ENCODE data around the gene ST6GALNAC3. TPM values are rescaled to one million over a fixed set of nuclear protein-coding genes. Genes with fewer than 3 reads are reported as not detected.
A peak's percentile ranks its signal among the peaks of the same experiment; 100 is the strongest.
"Not testable (repeated sequence)": the region's sequence is repeated elsewhere in the genome, so short reads cannot be mapped to it uniquely, and the experiment has no call there.

Gene ST6GALNAC3
- total RNA-seq, 2 donors from 2014 or later: 0.24 to 0.30 TPM

GRCh38 chr1:76313304-76313703 is 238.8 kb downstream of the ST6GALNAC3 start:
- Mint-ChIP-seq H3K4me3 (no peak overlapping the region), H3K27me3 (peaks cover 3% of the 10 kb centered on the region), H3K4me1 (no peaks in the 10 kb centered on the region), H3K27ac (no peak overlapping the region), H3K9me3 (peaks cover 3% of the 10 kb centered on the region), H3K36me3 (ENCODE audit: low read depth) (no peaks in the 10 kb centered on the region)
- no peak for ATAC-seq (replicated peaks)

- H3K27me3 Mint-ChIP-seq: peaks cover 3% of the 10 kb centered on the region
- H3K27ac Mint-ChIP-seq: no peak overlapping the region
- H3K4me1 Mint-ChIP-seq: no peaks in the 10 kb centered on the region
- H3K4me3 Mint-ChIP-seq: no peak overlapping the region
- H3K9me3 Mint-ChIP-seq: peaks cover 3% of the 10 kb centered on the region
- ATAC-seq (replicated peaks): no peak
- no peaks in the 10 kb centered on the region for H3K36me3 Mint-ChIP-seq (ENCODE audit: low read depth)
Observed at GRCh38 chr1:76314730-76315129, 240.2 kb downstream of the ST6GALNAC3 start.

- ATAC-seq (replicated peaks): no peak
- no peak overlapping the region for H3K27ac Mint-ChIP-seq
- H3K4me3 Mint-ChIP-seq: no peak overlapping the region
- peaks cover 3% of the 10 kb centered on the region for H3K27me3 Mint-ChIP-seq
- no peaks in the 10 kb centered on the region for H3K4me1 Mint-ChIP-seq
- no peaks in the 10 kb centered on the region for H3K36me3 Mint-ChIP-seq (ENCODE audit: low read depth)
- peaks cover 3% of the 10 kb centered on the region for H3K9me3 Mint-ChIP-seq
Observed at GRCh38 chr1:76317299-76317900, 242.9 kb downstream of the ST6GALNAC3 start.

- ATAC-seq (replicated peaks): peak; percentile 64
- Mint-ChIP-seq H3K4me1 (no peaks in the 10 kb centered on the region), H3K27ac (no peak overlapping the region), H3K4me3 (no peak overlapping the region), H3K36me3 (ENCODE audit: low read depth) (no peaks in the 10 kb centered on the region), H3K27me3 (no peaks in the 10 kb centered on the region), H3K9me3 (no peaks in the 10 kb centered on the region)
Observed at GRCh38 chr1:76330991-76331603, 256.6 kb downstream of the ST6GALNAC3 start.

GRCh38 chr1:76335882-76336281 is 261.3 kb downstream of the ST6GALNAC3 start:
- Mint-ChIP-seq H3K27me3 (peaks cover 4% of the 10 kb centered on the region), H3K9me3 (no peaks in the 10 kb centered on the region), H3K4me3 (no peak overlapping the region), H3K4me1 (no peaks in the 10 kb centered on the region), H3K36me3 (ENCODE audit: low read depth) (no peaks in the 10 kb centered on the region), H3K27ac (no peak overlapping the region)
- no peak for ATAC-seq (replicated peaks)

GRCh38 chr1:76336931-76337371 is 262.4 kb downstream of the ST6GALNAC3 start:
- Mint-ChIP-seq H3K9me3 (no peaks in the 10 kb centered on the region), H3K36me3 (ENCODE audit: low read depth) (no peaks in the 10 kb centered on the region), H3K4me1 (no peaks in the 10 kb centered on the region), H3K27ac (no peak overlapping the region), H3K27me3 (peaks cover 4% of the 10 kb centered on the region), H3K4me3 (no peak overlapping the region)
- no peak for ATAC-seq (replicated peaks)

GRCh38 chr1:76337542-76338219 is 263.1 kb downstream of the ST6GALNAC3 start:
- no peaks in the 10 kb centered on the region for H3K36me3 Mint-ChIP-seq (ENCODE audit: low read depth)
- H3K4me1 Mint-ChIP-seq: no peaks in the 10 kb centered on the region
- H3K9me3 Mint-ChIP-seq: no peaks in the 10 kb centered on the region
- ATAC-seq (replicated peaks): no peak
- no peak overlapping the region for H3K4me3 Mint-ChIP-seq
- peaks cover 4% of the 10 kb centered on the region for H3K27me3 Mint-ChIP-seq
- no peak overlapping the region for H3K27ac Mint-ChIP-seq

GRCh38 chr1:76340056-76340455 is 265.5 kb downstream of the ST6GALNAC3 start:
- H3K36me3 Mint-ChIP-seq (ENCODE audit: low read depth): no peaks in the 10 kb centered on the region
- no peaks in the 10 kb centered on the region for H3K9me3 Mint-ChIP-seq

GRCh38 chr1:76341816-76342215 is 267.3 kb downstream of the ST6GALNAC3 start:
- not testable (repeated sequence) for H3K36me3 Mint-ChIP-seq (ENCODE audit: low read depth); H3K9me3 Mint-ChIP-seq

More at GRCh38 chr1:76340056-76340455, 265.5 kb downstream of the ST6GALNAC3 start:
- Mint-ChIP-seq H3K27me3 (peaks cover 4% of the 10 kb centered on the region), H3K4me3 (no peak overlapping the region), H3K27ac (no peak overlapping the region), H3K4me1 (no peaks in the 10 kb centered on the region)
- no peak for ATAC-seq (replicated peaks)

GRCh38 chr1:76343356-76343755 is 268.8 kb downstream of the ST6GALNAC3 start:
- no peaks in the 10 kb centered on the region for H3K36me3 Mint-ChIP-seq (ENCODE audit: low read depth)
- no peaks in the 10 kb centered on the region for H3K27me3 Mint-ChIP-seq
- no peak overlapping the region for H3K4me3 Mint-ChIP-seq
- ATAC-seq (replicated peaks): no peak
- no peaks in the 10 kb centered on the region for H3K4me1 Mint-ChIP-seq
- H3K9me3 Mint-ChIP-seq: no peaks in the 10 kb centered on the region
- no peak overlapping the region for H3K27ac Mint-ChIP-seq

More at GRCh38 chr1:76341816-76342215, 267.3 kb downstream of the ST6GALNAC3 start:
- not testable (repeated sequence) for H3K4me3 Mint-ChIP-seq; H3K4me1 Mint-ChIP-seq; H3K27ac Mint-ChIP-seq; ATAC-seq (replicated peaks); H3K27me3 Mint-ChIP-seq

GRCh38 chr1:76351655-76352054 is 277.1 kb downstream of the ST6GALNAC3 start:
- Mint-ChIP-seq H3K9me3 (no peaks in the 10 kb centered on the region), H3K4me1 (no peaks in the 10 kb centered on the region), H3K27me3 (peaks cover 7% of the 10 kb centered on the region), H3K4me3 (no peak overlapping the region), H3K27ac (no peak overlapping the region), H3K36me3 (ENCODE audit: low read depth) (no peaks in the 10 kb centered on the region)
- ATAC-seq (replicated peaks): no peak

GRCh38 chr1:76352741-76353435 is 278.3 kb downstream of the ST6GALNAC3 start:
- no peak overlapping the region for H3K27ac Mint-ChIP-seq
- peaks cover 7% of the 10 kb centered on the region for H3K27me3 Mint-ChIP-seq
- no peak for ATAC-seq (replicated peaks)
- no peaks in the 10 kb centered on the region for H3K4me1 Mint-ChIP-seq
- no peaks in the 10 kb centered on the region for H3K9me3 Mint-ChIP-seq
- no peak overlapping the region for H3K4me3 Mint-ChIP-seq
- H3K36me3 Mint-ChIP-seq (ENCODE audit: low read depth): no peaks in the 10 kb centered on the region

GRCh38 chr1:76354236-76354635 is 279.7 kb downstream of the ST6GALNAC3 start:
- Mint-ChIP-seq H3K4me3 (no peak overlapping the region), H3K27me3 (peaks cover 10% of the 10 kb centered on the region), H3K36me3 (ENCODE audit: low read depth) (no peaks in the 10 kb centered on the region), H3K9me3 (no peaks in the 10 kb centered on the region), H3K4me1 (no peaks in the 10 kb centered on the region), H3K27ac (no peak overlapping the region)
- ATAC-seq (replicated peaks): no peak

GRCh38 chr1:76366726-76367125 is 292.2 kb downstream of the ST6GALNAC3 start:
- Mint-ChIP-seq H3K27ac (no peak overlapping the region), H3K4me1 (no peaks in the 10 kb centered on the region), H3K27me3 (peaks cover 3% of the 10 kb centered on the region), H3K36me3 (ENCODE audit: low read depth) (no peaks in the 10 kb centered on the region), H3K4me3 (no peak overlapping the region), H3K9me3 (no peaks in the 10 kb centered on the region)
- ATAC-seq (replicated peaks): no peak
